WTC11 (cell line): Measurements from ENCODE around the gene FURIN. TPM values are rescaled to one million over a fixed set of nuclear protein-coding genes. Genes with fewer than 3 reads are reported as not detected.
A peak's percentile ranks its signal among the peaks of the same experiment; 100 is the strongest.

Experiments
- ATAC-seq: fragments of 200-7000 bp; cut with Tn5 transposase; 2 replicates; pipeline ENCODE4 v1.10.0; 2021; ENCODE audit warnings: mild to moderate bottlenecking, moderate library complexity
- CTCF ChIA-PET: fragments of 300-600 bp; sonication (Branson Sonifier 250); formaldehyde crosslinking; loops from one replicate; lab custom pipeline; 2021; ENCODE audit warnings: antibody characterized with exemption; lab: Charles Lee
- POLR2A ChIA-PET: fragments of 350-600 bp; sonication (Branson Sonifier 250); formaldehyde crosslinking; loops from one replicate; lab custom pipeline; 2021; ENCODE audit warnings: antibody characterized with exemption; lab: Charles Lee
- DNase-seq: peaks from one replicate; pipeline ENCODE4 v3.0.0; 2021; ENCODE audit warnings: low spot score
- H3K27ac Mint-ChIP-seq: 2 replicates; pipeline ENCODE4 v1.8.0; 2021; ENCODE audit warnings: mixed read lengths
- H3K27me3 Mint-ChIP-seq: 2 replicates; pipeline ENCODE4 v1.8.0; 2021; ENCODE audit warnings: low read depth, mild to moderate bottlenecking, moderate library complexity, mixed read lengths
- H3K36me3 Mint-ChIP-seq: 2 replicates; pipeline ENCODE4 v1.8.0; 2021; ENCODE audit warnings: mixed read lengths
- H3K4me1 Mint-ChIP-seq: 2 replicates; pipeline ENCODE4 v1.8.0; 2022; ENCODE audit warnings: mixed read lengths
- H3K4me3 Mint-ChIP-seq: 2 replicates; pipeline ENCODE4 v1.8.0; 2021; ENCODE audit warnings: mild to moderate bottlenecking, moderate library complexity, mixed read lengths
- H3K9me3 Mint-ChIP-seq: 2 replicates; pipeline ENCODE4 v1.8.0; 2021; ENCODE audit warnings: mixed read lengths
- E2F5 ChIP-seq: sonication (generic); formaldehyde crosslinking; IDR thresholded peaks from 2 replicates; pipeline ENCODE4 v1.8.1; 2022; ENCODE audit warnings: mild to moderate bottlenecking, moderate library complexity, missing genetic modification reagents
- EMX1 ChIP-seq: fragments of 250-450 bp; sonication (Bioruptor Pico); IDR thresholded peaks from 2 replicates; pipeline ENCODE4 v1.8.0; 2021; ENCODE audit warnings: mild to moderate bottlenecking
- ESRRA ChIP-seq: sonication (generic); formaldehyde crosslinking; IDR thresholded peaks from 2 replicates; pipeline ENCODE4 v1.8.1; 2022; ENCODE audit warnings: mild to moderate bottlenecking, missing genetic modification reagents, borderline replicate concordance
- GTF2I ChIP-seq: fragments of 250-450 bp; sonication (Bioruptor Pico); conservative IDR thresholded peaks from 2 replicates; pipeline ENCODE4 v1.4.0; 2021; ENCODE audit warnings: mild to moderate bottlenecking
- HMGXB4 ChIP-seq: sonication (generic); formaldehyde crosslinking; IDR thresholded peaks from 2 replicates; pipeline ENCODE4 v1.8.1; 2023; ENCODE audit warnings: mild to moderate bottlenecking, moderate library complexity, missing genetic modification reagents
- IRF1 ChIP-seq: sonication (generic); formaldehyde crosslinking; IDR thresholded peaks from 2 replicates; pipeline ENCODE4 v1.8.0; 2023; ENCODE audit warnings: missing genetic modification reagents
- JAZF1 ChIP-seq: fragments of 250-450 bp; sonication (Bioruptor Pico); IDR thresholded peaks from 2 replicates; pipeline ENCODE4 v1.9.0; 2021; ENCODE audit warnings: moderate library complexity, mild to moderate bottlenecking, inconsistent platforms
- NFE2L1 ChIP-seq: sonication (generic); formaldehyde crosslinking; IDR thresholded peaks from 2 replicates; pipeline ENCODE4 v1.8.1; 2023; ENCODE audit warnings: missing genetic modification reagents
- SMAD3 ChIP-seq: sonication (generic); formaldehyde crosslinking; IDR thresholded peaks from 2 replicates; pipeline ENCODE4 v1.8.0; 2022; ENCODE audit warnings: missing genetic modification reagents, mild to moderate bottlenecking, borderline replicate concordance
- TCF7 ChIP-seq: sonication (generic); formaldehyde crosslinking; IDR thresholded peaks from 2 replicates; pipeline ENCODE4 v1.8.0; 2022; ENCODE audit warnings: mild to moderate bottlenecking, low read depth, missing genetic modification reagents, moderate library complexity
- TEAD4 ChIP-seq: sonication (generic); formaldehyde crosslinking; IDR thresholded peaks from 2 replicates; pipeline ENCODE4 v1.8.0; 2022; ENCODE audit warnings: mild to moderate bottlenecking, missing genetic modification reagents
- ZBTB43 ChIP-seq: sonication (generic); formaldehyde crosslinking; IDR thresholded peaks from 2 replicates; pipeline ENCODE4 v1.8.1; 2023; ENCODE audit warnings: mild to moderate bottlenecking, missing genetic modification reagents
- ZNF232 ChIP-seq: sonication (generic); formaldehyde crosslinking; IDR thresholded peaks from 2 replicates; pipeline ENCODE4 v1.8.0; 2022; ENCODE audit warnings: mild to moderate bottlenecking, missing genetic modification reagents
- ZNF416 ChIP-seq: fragments of 250-450 bp; sonication (Bioruptor Pico); IDR thresholded peaks from 2 replicates; pipeline ENCODE4 v1.9.0; 2021; ENCODE audit warnings: mild to moderate bottlenecking, inconsistent platforms
- ZNF423 ChIP-seq: fragments of 250-450 bp; sonication (Bioruptor Pico); IDR thresholded peaks from 2 replicates; pipeline ENCODE4 v2.1.2; 2022; ENCODE audit warnings: mild to moderate bottlenecking, moderate library complexity
- ZNF512 ChIP-seq: sonication (generic); formaldehyde crosslinking; IDR thresholded peaks from 2 replicates; pipeline ENCODE4 v1.8.1; 2022; ENCODE audit warnings: missing genetic modification reagents, borderline replicate concordance
- ZSCAN18 ChIP-seq: fragments of 250-450 bp; sonication (Bioruptor Pico); IDR thresholded peaks from 2 replicates; pipeline ENCODE4 v2.1.2; 2022; ENCODE audit warnings: mild to moderate bottlenecking, moderate library complexity
- total RNA-seq: library from RNA; stranded (reverse); gene quantifications from 3 replicates; pipeline ENCODE4 v1.2.3, GENCODE V29; 2021
- TF ChIP-seq, protein P1 (sequence below): fragments of 250-450 bp; sonication (Bioruptor Pico); conservative IDR thresholded peaks from 2 replicates; pipeline ENCODE4 v1.9.0; 2021; ENCODE audit warnings: mild to moderate bottlenecking
- TF ChIP-seq, protein P2 (sequence below): sonication (generic); formaldehyde crosslinking; IDR thresholded peaks from 2 replicates; pipeline ENCODE4 v1.8.1; 2023; ENCODE audit warnings: mild to moderate bottlenecking, missing genetic modification reagents, moderate library complexity

FURIN gene
- total RNA-seq, 1 experiment from 2014 or later: 46.3 TPM

DNA sequence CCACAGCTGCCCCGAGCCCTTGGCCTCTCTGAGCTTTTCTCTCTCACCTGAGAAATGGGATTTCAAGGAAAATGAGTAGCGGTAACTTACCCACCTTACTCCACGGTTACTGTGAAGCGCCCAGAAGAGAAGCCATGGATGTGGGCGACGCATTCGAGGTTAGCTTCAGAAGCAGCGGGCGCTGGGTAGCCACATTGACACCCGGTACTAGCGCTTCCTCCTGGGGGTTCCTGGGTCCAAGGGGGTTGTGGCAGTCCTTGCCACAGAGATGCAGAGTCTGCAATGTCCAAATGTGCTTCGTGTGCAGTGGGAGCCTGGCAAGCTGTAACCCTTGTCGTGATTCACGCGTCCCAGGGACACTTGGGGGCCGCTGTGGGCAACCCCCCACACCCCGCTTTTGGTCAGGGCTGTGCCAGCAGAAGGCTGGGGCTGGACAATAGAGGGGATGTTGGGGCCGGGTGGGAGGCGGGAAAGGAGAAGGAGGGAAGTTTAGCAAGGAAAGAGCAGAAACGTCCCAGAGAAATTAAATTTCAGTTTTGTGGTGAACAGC is 41.4 kb upstream of the FURIN start (continued):
- TF ChIP-seq E2F5 (no peak), IRF1 (no peak), TCF7 (CRISPR knock-in tag) (no peak), ZNF416 (CRISPR knock-in tag) (no peak), ZBTB43 (no peak), ZNF423 (CRISPR knock-in tag) (no peak), ZSCAN18 (CRISPR knock-in tag) (no peak), ZNF512 (no peak), ZNF232 (CRISPR knock-in tag) (no peak), TEAD4 (CRISPR knock-in tag) (no peak), SMAD3 (CRISPR knock-in tag) (no peak), ESRRA (CRISPR knock-in tag) (no peak)
- TF ChIP-seq, protein P1, sequence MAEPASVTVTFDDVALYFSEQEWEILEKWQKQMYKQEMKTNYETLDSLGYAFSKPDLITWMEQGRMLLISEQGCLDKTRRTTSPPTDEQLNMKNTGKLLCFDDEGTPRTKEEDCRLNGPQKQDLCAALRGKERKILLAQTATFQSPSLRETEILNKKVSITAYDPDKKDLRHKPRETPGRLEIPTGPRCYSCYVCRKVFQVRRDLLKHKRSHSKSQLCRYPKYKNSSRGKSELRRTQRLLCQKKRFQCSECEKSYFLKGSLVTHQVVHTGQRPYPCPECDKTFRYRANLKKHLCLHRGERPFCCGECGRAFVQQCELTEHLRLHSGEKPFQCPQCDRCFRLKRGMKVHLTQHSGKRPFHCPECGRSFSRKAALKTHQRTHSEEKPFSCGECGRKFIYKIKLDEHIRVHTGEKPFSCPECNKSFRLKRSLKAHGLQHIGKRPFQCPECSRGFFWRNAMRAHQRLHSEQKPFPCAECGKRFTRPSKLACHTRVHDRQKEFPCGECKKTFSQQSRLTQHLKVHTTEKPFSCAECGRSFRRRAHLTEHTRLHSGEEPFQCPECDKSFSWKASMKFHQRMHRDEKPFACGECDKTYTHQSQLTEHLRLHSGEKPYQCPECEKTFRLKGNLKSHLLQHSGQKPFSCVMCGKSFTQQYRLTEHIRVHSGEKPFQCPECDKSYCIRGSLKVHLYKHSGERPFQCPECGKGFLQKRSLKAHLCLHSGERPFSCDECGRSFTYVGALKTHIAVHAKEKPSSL (CRISPR knock-in tag): no peak
- TF ChIP-seq, protein P2, sequence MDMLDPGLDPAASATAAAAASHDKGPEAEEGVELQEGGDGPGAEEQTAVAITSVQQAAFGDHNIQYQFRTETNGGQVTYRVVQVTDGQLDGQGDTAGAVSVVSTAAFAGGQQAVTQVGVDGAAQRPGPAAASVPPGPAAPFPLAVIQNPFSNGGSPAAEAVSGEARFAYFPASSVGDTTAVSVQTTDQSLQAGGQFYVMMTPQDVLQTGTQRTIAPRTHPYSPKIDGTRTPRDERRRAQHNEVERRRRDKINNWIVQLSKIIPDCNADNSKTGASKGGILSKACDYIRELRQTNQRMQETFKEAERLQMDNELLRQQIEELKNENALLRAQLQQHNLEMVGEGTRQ: no peak

DNA sequence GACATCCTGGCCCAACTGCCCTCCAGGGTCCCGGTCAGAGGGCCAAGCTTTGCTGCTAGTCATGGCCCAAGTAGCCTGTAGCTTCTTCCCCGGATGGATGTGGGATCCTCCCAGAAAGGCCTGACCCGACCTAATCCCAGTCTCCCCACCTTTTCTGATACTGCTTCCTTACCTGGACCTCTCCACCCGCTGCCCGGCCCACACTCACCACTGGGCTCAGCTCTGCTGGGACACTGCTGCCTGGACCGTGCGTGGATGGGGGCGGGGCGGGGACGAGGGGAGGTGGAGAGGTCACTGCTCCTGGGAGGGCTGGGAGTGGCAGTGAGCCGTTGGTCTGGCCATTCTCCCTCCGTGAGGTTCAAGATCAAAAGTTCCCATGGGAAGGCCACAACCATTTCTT is 40.3 kb upstream of the FURIN start:
- H3K27me3 Mint-ChIP-seq: no peaks in the 10 kb centered on the region
- no peaks in the 10 kb centered on the region for H3K36me3 Mint-ChIP-seq
- DNase-seq (no peak), ATAC-seq (peak; percentile 30; the same call in 1 of the 2 replicates)
- H3K9me3 Mint-ChIP-seq: peaks cover 5% of the 10 kb centered on the region; the same call in 1 of the 2 replicates
- ChIA-PET CTCF (interaction anchor here (0.9 to 3.7 kb wide), 4 partner anchors 10 to 104 kb away, joined by 3 to 11 read pairs (median 6); partner anchors contain the start of gene HDDC3), POLR2A (interaction anchor here (0.8 kb wide), 1 partner anchor 10 kb away, joined by 3 read pairs; no protein-coding TSS in a partner anchor)
- H3K27ac Mint-ChIP-seq: no peak overlapping the region; the same call in 1 of the 2 replicates
- peaks cover 10% of the 10 kb centered on the region; the same call in 1 of the 2 replicates for H3K4me1 Mint-ChIP-seq
- no peak overlapping the region for H3K4me3 Mint-ChIP-seq
- TF ChIP-seq EMX1 (CRISPR knock-in tag): no peak
- TF ChIP-seq HMGXB4 (CRISPR knock-in tag): no peak
- TF ChIP-seq, protein P1 (CRISPR knock-in tag): no peak
- TF ChIP-seq GTF2I (CRISPR knock-in tag): no peak
- TF ChIP-seq JAZF1: no peak
- TF ChIP-seq NFE2L1: no peak
